Measurements from ENCODE around the gene MT3.
"Not testable (repeated sequence)": the region's sequence is repeated elsewhere in the genome, so short reads cannot be mapped to it uniquely, and the experiment has no call there.

MT3 gene

GRCh38 chr16:56559109-56559508, 30.2 kb upstream of the MT3 start:
- no peak overlapping the region for H3K9ac ChIP-seq (ENCODE audit: low read depth, low read length)
- H3K9me3 ChIP-seq (ENCODE audit: control insufficient read depth, insufficient read depth, low read length): no peaks in the 10 kb centered on the region

GRCh38 chr16:56560447-56560846, 28.9 kb upstream of the MT3 start:
- H3K9ac ChIP-seq (ENCODE audit: low read depth, low read length): no peak overlapping the region
- no peaks in the 10 kb centered on the region for H3K36me3 ChIP-seq (ENCODE audit: control insufficient read depth, insufficient read depth, low read length)
- no peaks in the 10 kb centered on the region for H3K27me3 ChIP-seq (ENCODE audit: control insufficient read depth, insufficient read depth, low read length)
- H3K4me3 ChIP-seq (ENCODE audit: low read depth, low read length): no peak overlapping the region
- H3K9me3 ChIP-seq (ENCODE audit: control insufficient read depth, insufficient read depth, low read length): no peaks in the 10 kb centered on the region
- H3K4me1 ChIP-seq (ENCODE audit: control insufficient read depth, insufficient read depth, low read length): no peaks in the 10 kb centered on the region

More at GRCh38 chr16:56559109-56559508, 30.2 kb upstream of the MT3 start:
- Histone ChIP-seq H3K36me3 (ENCODE audit: control insufficient read depth, insufficient read depth, low read length) (no peaks in the 10 kb centered on the region), H3K27me3 (ENCODE audit: control insufficient read depth, insufficient read depth, low read length) (no peaks in the 10 kb centered on the region), H3K4me1 (ENCODE audit: control insufficient read depth, insufficient read depth, low read length) (no peaks in the 10 kb centered on the region), H3K4me3 (ENCODE audit: low read depth, low read length) (no peak overlapping the region)

GRCh38 chr16:56561126-56561525, 28.2 kb upstream of the MT3 start:
- Histone ChIP-seq H3K4me3 (ENCODE audit: low read depth, low read length) (no peak overlapping the region), H3K36me3 (ENCODE audit: control insufficient read depth, insufficient read depth, low read length) (no peaks in the 10 kb centered on the region), H3K9ac (ENCODE audit: low read depth, low read length) (no peak overlapping the region), H3K9me3 (ENCODE audit: control insufficient read depth, insufficient read depth, low read length) (no peaks in the 10 kb centered on the region), H3K27me3 (ENCODE audit: control insufficient read depth, insufficient read depth, low read length) (no peaks in the 10 kb centered on the region), H3K4me1 (ENCODE audit: control insufficient read depth, insufficient read depth, low read length) (no peaks in the 10 kb centered on the region)

GRCh38 chr16:56564793-56565477, 24.4 kb upstream of the MT3 start, which contains the start of gene MT4:
Gene MT4, plus strand, starts transcription at chr16:56565073. Its CDS starts 56 bp downstream, at chr16:56565129.
- H3K9ac ChIP-seq (ENCODE audit: low read depth, low read length): no peak within 1 kb of the TSS
- no peak within 1 kb of the TSS for H3K4me3 ChIP-seq (ENCODE audit: low read depth, low read length)
- no peaks in the 10 kb centered on the region for H3K4me1 ChIP-seq (ENCODE audit: control insufficient read depth, insufficient read depth, low read length)
- H3K9me3 ChIP-seq (ENCODE audit: control insufficient read depth, insufficient read depth, low read length): no peaks in the 10 kb centered on the region
- H3K27me3 ChIP-seq (ENCODE audit: control insufficient read depth, insufficient read depth, low read length): peaks cover 3% of the 10 kb centered on the region
- no peaks in the 10 kb centered on the region for H3K36me3 ChIP-seq (ENCODE audit: control insufficient read depth, insufficient read depth, low read length)

- no peaks in the 10 kb centered on the region for H3K36me3 ChIP-seq (ENCODE audit: control insufficient read depth, insufficient read depth, low read length)
- H3K4me3 ChIP-seq (ENCODE audit: low read depth, low read length): no peak overlapping the region
- no peaks in the 10 kb centered on the region for H3K4me1 ChIP-seq (ENCODE audit: control insufficient read depth, insufficient read depth, low read length)
- H3K9me3 ChIP-seq (ENCODE audit: control insufficient read depth, insufficient read depth, low read length): no peaks in the 10 kb centered on the region
- no peak overlapping the region for H3K9ac ChIP-seq (ENCODE audit: low read depth, low read length)
- H3K27me3 ChIP-seq (ENCODE audit: control insufficient read depth, insufficient read depth, low read length): peaks cover 3% of the 10 kb centered on the region
Measured at GRCh38 chr16:56569971-56570370, 19.4 kb upstream of the MT3 start.

GRCh38 chr16:56571525-56571924, 17.8 kb upstream of the MT3 start:
- Histone ChIP-seq H3K27me3 (ENCODE audit: control insufficient read depth, insufficient read depth, low read length) (peaks cover 3% of the 10 kb centered on the region), H3K9ac (ENCODE audit: low read depth, low read length) (no peak overlapping the region), H3K4me3 (ENCODE audit: low read depth, low read length) (no peak overlapping the region), H3K4me1 (ENCODE audit: control insufficient read depth, insufficient read depth, low read length) (no peaks in the 10 kb centered on the region), H3K9me3 (ENCODE audit: control insufficient read depth, insufficient read depth, low read length) (no peaks in the 10 kb centered on the region), H3K36me3 (ENCODE audit: control insufficient read depth, insufficient read depth, low read length) (no peaks in the 10 kb centered on the region)

- H3K9me3 ChIP-seq (ENCODE audit: control insufficient read depth, insufficient read depth, low read length): no peaks in the 10 kb centered on the region
- H3K27me3 ChIP-seq (ENCODE audit: control insufficient read depth, insufficient read depth, low read length): no peaks in the 10 kb centered on the region
- no peak overlapping the region for H3K9ac ChIP-seq (ENCODE audit: low read depth, low read length)
- no peak overlapping the region for H3K4me3 ChIP-seq (ENCODE audit: low read depth, low read length)
- H3K36me3 ChIP-seq (ENCODE audit: control insufficient read depth, insufficient read depth, low read length): no peaks in the 10 kb centered on the region
- no peaks in the 10 kb centered on the region for H3K4me1 ChIP-seq (ENCODE audit: control insufficient read depth, insufficient read depth, low read length)
Measured at GRCh38 chr16:56574625-56575024, 14.7 kb upstream of the MT3 start.

- Histone ChIP-seq H3K9ac (ENCODE audit: low read depth, low read length) (no peak overlapping the region), H3K4me3 (ENCODE audit: low read depth, low read length) (no peak overlapping the region), H3K27me3 (ENCODE audit: control insufficient read depth, insufficient read depth, low read length) (peaks cover 3% of the 10 kb centered on the region), H3K4me1 (ENCODE audit: control insufficient read depth, insufficient read depth, low read length) (no peaks in the 10 kb centered on the region), H3K9me3 (ENCODE audit: control insufficient read depth, insufficient read depth, low read length) (no peaks in the 10 kb centered on the region), H3K36me3 (ENCODE audit: control insufficient read depth, insufficient read depth, low read length) (no peaks in the 10 kb centered on the region)
Measured at GRCh38 chr16:56576585-56577299, 12.6 kb upstream of the MT3 start.

- Histone ChIP-seq H3K4me3 (ENCODE audit: low read depth, low read length) (no peak overlapping the region), H3K4me1 (ENCODE audit: control insufficient read depth, insufficient read depth, low read length) (no peaks in the 10 kb centered on the region), H3K9me3 (ENCODE audit: control insufficient read depth, insufficient read depth, low read length) (no peaks in the 10 kb centered on the region), H3K27me3 (ENCODE audit: control insufficient read depth, insufficient read depth, low read length) (peaks cover 4% of the 10 kb centered on the region), H3K9ac (ENCODE audit: low read depth, low read length) (no peak overlapping the region), H3K36me3 (ENCODE audit: control insufficient read depth, insufficient read depth, low read length) (no peaks in the 10 kb centered on the region)
Measured at GRCh38 chr16:56577300-56577625, 12.1 kb upstream of the MT3 start.

GRCh38 chr16:56580391-56581048, 8.8 kb upstream of the MT3 start:
- no peak overlapping the region for H3K4me3 ChIP-seq (ENCODE audit: low read depth, low read length)

GRCh38 chr16:56582911-56583310, 6.4 kb upstream of the MT3 start:
- not testable (repeated sequence) for H3K36me3 ChIP-seq (ENCODE audit: control insufficient read depth, insufficient read depth, low read length); H3K4me3 ChIP-seq (ENCODE audit: low read depth, low read length); H3K9ac ChIP-seq (ENCODE audit: low read depth, low read length); H3K4me1 ChIP-seq (ENCODE audit: control insufficient read depth, insufficient read depth, low read length); H3K9me3 ChIP-seq (ENCODE audit: control insufficient read depth, insufficient read depth, low read length)
- peaks cover 42% of the 10 kb centered on the region for H3K27me3 ChIP-seq (ENCODE audit: control insufficient read depth, insufficient read depth, low read length)

More at GRCh38 chr16:56580391-56581048, 8.8 kb upstream of the MT3 start:
- Histone ChIP-seq H3K4me1 (ENCODE audit: control insufficient read depth, insufficient read depth, low read length) (no peaks in the 10 kb centered on the region), H3K36me3 (ENCODE audit: control insufficient read depth, insufficient read depth, low read length) (no peaks in the 10 kb centered on the region), H3K9me3 (ENCODE audit: control insufficient read depth, insufficient read depth, low read length) (no peaks in the 10 kb centered on the region), H3K27me3 (ENCODE audit: control insufficient read depth, insufficient read depth, low read length) (peaks cover 20% of the 10 kb centered on the region), H3K9ac (ENCODE audit: low read depth, low read length) (no peak overlapping the region)

All from iPS-15b (cell line).